Neuron (in vitro differentiated cells): ENCODE results near the gene G6PC1.
"Not testable (repeated sequence)": the region's sequence is repeated elsewhere in the genome, so short reads cannot be mapped to it uniquely, and the experiment has no call there.

Experiments
- H2AFZ ChIP-seq: one replicate; pipeline ENCODE4 v1.6.1; 2013; ENCODE audit warnings: low read depth, mild to moderate bottlenecking, inconsistent platforms, low read length, moderate library complexity
- H3K27me3 ChIP-seq: one replicate; pipeline ENCODE4 v1.6.1; 2013; ENCODE audit warnings: low read length; ENCODE audit not compliant: insufficient read depth
- H3K36me3 ChIP-seq: one replicate; pipeline ENCODE4 v1.6.1; 2013; ENCODE audit warnings: low read length; ENCODE audit not compliant: insufficient read depth
- H3K4me1 ChIP-seq: one replicate; pipeline ENCODE4 v1.6.1; 2013; ENCODE audit warnings: low read length; ENCODE audit not compliant: insufficient read depth
- H3K4me3 ChIP-seq: 2 replicates; pipeline ENCODE4 v1.5.1; 2013; ENCODE audit warnings: mild to moderate bottlenecking, low read length, moderate library complexity
- H3K9me3 ChIP-seq: one replicate; pipeline ENCODE4 v1.6.1; 2013; ENCODE audit warnings: low read length

Gene G6PC1

DNA sequence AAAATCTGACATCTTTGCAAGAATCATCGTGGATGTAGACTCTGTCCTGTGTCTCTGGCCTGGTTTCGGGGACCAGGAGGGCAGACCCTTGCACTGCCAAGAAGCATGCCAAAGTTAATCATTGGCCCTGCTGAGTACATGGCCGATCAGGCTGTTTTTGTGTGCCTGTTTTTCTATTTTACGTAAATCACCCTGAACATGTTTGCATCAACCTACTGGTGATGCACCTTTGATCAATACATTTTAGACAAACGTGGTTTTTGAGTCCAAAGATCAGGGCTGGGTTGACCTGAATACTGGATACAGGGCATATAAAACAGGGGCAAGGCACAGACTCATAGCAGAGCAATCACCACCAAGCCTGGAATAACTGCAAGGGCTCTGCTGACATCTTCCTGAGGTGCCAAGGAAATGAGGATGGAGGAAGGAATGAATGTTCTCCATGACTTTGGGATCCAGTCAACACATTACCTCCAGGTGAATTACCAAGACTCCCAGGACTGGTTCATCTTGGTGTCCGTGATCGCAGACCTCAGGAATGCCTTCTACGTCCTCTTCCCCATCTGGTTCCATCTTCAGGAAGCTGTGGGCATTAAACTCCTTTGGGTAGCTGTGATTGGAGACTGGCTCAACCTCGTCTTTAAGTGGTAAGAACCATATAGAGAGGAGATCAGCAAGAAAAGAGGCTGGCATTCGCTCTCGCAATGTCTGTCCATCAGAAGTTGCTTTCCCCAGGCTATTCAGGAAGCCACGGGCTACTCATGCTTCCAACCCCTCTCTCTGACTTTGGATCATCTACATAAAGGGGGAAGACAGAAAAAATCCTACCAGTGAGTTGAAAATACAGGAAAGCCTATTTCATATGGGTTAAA, at the start of gene G6PC1:
TSS of gene G6PC1 (plus strand) at position 340 of the 872 bp plus-strand sequence. CDS start at position 418, 78 bp downstream.
- no peaks in the 10 kb centered on the region for H3K9me3 ChIP-seq
- no peak within 1 kb of the TSS for H2AFZ ChIP-seq
- no peaks in the 10 kb centered on the region for H3K4me1 ChIP-seq
- peaks cover 2% of the 10 kb centered on the region for H3K27me3 ChIP-seq
- H3K36me3 ChIP-seq, result no peaks in the 10 kb centered on the region
- no peak within 1 kb of the TSS for H3K4me3 ChIP-seq

DNA sequence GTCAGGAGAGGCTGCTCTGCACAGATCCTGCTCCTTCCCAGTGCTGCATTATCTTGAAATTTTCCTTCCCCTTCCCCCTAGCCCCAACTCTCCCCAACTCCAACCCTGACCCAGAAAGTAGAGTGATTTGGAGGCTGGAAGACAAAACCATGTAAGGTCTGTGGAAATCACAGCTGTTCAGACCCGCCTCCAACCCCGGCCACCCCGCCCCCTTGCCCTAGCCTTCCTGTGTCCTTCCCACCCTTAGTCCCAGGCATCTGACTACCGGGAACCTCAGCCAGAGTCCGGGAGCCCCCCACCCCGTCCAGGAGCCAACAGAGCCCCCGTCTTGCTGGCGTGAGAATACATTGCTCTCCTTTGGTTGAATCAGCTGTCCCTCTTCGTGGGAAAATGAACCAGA, 49.6 kb upstream of the G6PC1 start, which contains the start of gene AOC3:
TSS of gene AOC3 (plus strand) at position 246 of the 400 bp plus-strand sequence. CDS start at position 391, 145 bp downstream.
- H2AFZ ChIP-seq, result no peak within 1 kb of the TSS
- no peaks in the 10 kb centered on the region for H3K36me3 ChIP-seq
- no peaks in the 10 kb centered on the region for H3K9me3 ChIP-seq
- peaks cover 5% of the 10 kb centered on the region for H3K4me1 ChIP-seq
- no peak within 1 kb of the TSS for H3K4me3 ChIP-seq
- H3K27me3 ChIP-seq, result no peaks in the 10 kb centered on the region

DNA sequence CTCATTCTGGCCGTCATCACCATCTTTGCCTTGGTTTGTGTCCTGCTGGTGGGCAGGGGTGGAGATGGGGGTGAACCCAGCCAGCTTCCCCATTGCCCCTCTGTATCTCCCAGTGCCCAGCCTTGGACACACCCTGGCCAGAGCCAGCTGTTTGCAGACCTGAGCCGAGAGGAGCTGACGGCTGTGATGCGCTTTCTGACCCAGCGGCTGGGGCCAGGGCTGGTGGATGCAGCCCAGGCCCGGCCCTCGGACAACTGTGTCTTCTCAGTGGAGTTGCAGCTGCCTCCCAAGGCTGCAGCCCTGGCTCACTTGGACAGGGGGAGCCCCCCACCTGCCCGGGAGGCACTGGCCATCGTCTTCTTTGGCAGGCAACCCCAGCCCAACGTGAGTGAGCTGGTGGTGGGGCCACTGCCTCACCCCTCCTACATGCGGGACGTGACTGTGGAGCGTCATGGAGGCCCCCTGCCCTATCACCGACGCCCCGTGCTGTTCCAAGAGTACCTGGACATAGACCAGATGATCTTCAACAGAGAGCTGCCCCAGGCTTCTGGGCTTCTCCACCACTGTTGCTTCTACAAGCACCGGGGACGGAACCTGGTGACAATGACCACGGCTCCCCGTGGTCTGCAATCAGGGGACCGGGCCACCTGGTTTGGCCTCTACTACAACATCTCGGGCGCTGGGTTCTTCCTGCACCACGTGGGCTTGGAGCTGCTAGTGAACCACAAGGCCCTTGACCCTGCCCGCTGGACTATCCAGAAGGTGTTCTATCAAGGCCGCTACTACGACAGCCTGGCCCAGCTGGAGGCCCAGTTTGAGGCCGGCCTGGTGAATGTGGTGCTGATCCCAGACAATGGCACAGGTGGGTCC, 49.0 kb upstream of the G6PC1 start:
- not testable (repeated sequence) for H3K9me3 ChIP-seq, H3K36me3 ChIP-seq, H2AFZ ChIP-seq, H3K4me3 ChIP-seq, H3K27me3 ChIP-seq, H3K4me1 ChIP-seq

- no peaks in the 10 kb centered on the region for H3K36me3 ChIP-seq
- H3K4me1 ChIP-seq, result peaks cover 5% of the 10 kb centered on the region
- H3K9me3 ChIP-seq, result no peaks in the 10 kb centered on the region
- no peak overlapping the region for H2AFZ ChIP-seq
- no peaks in the 10 kb centered on the region for H3K27me3 ChIP-seq
- H3K4me3 ChIP-seq, result no peak overlapping the region
Observed at GRCh38 chr17:42852351-42852750, 48.2 kb upstream of the G6PC1 start.

DNA sequence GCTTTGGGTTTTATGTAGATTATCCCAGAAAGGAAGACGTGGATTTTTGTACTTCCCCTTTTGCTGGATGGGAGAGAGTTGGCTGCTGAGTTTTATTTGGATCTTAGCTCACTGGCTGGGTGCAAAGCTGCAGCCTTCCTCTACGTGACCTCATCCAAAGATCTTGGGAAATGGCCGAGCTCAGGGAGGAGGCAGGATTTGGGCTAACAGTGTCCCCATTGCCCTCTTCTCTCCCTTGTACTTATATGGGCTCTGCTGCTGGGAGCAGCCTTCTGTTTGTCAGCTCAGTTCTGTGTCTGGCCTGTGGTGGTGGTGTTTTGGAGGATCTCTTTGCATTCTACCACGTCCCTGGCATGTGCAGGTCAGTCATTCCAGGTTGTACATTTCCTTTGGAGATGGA, 47.6 kb upstream of the G6PC1 start:
- Histone ChIP-seq H3K36me3 (no peaks in the 10 kb centered on the region), H3K4me3 (no peak overlapping the region), H3K9me3 (no peaks in the 10 kb centered on the region), H3K4me1 (peaks cover 5% of the 10 kb centered on the region), H3K27me3 (no peaks in the 10 kb centered on the region), H2AFZ (no peak overlapping the region)

DNA sequence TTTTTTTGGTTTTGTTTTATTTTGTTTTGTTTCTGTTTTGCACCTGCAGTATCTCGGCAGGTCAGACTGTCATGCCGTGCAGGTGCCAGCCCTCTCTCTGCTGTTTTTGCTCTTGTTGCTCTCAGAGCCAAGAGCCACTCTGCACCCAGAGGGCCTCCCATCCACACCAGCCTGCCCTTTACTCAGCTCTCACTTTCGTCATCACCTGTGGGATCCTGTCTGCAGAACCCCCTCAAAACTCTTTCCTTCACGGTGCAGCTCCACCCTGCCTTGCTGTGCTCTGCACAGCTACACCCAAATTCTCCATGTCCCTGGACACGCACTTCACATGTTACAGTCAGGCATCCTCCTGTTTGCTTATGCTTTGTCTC, 47.0 kb upstream of the G6PC1 start:
- H3K36me3 ChIP-seq, result no peaks in the 10 kb centered on the region
- no peaks in the 10 kb centered on the region for H3K9me3 ChIP-seq

GRCh38 chr17:42853968-42854790, 46.4 kb upstream of the G6PC1 start:
- Histone ChIP-seq H3K36me3 (no peaks in the 10 kb centered on the region), H3K9me3 (no peaks in the 10 kb centered on the region), H3K4me3 (no peak overlapping the region), H3K4me1 (peaks cover 5% of the 10 kb centered on the region), H3K27me3 (no peaks in the 10 kb centered on the region), H2AFZ (no peak overlapping the region)

More for the DNA sequence above, 47.0 kb upstream of the G6PC1 start:
- Histone ChIP-seq H3K27me3 (no peaks in the 10 kb centered on the region), H2AFZ (no peak overlapping the region), H3K4me1 (peaks cover 5% of the 10 kb centered on the region), H3K4me3 (no peak overlapping the region)

GRCh38 chr17:42855048-42855596, 45.5 kb upstream of the G6PC1 start:
- H3K4me1 ChIP-seq, result peaks cover 5% of the 10 kb centered on the region
- H3K4me3 ChIP-seq, result no peak overlapping the region
- H3K36me3 ChIP-seq, result no peaks in the 10 kb centered on the region

GRCh38 chr17:42856093-42856492, 44.5 kb upstream of the G6PC1 start:
- not testable (repeated sequence) for H3K4me1 ChIP-seq, H3K4me3 ChIP-seq, H3K36me3 ChIP-seq, H3K9me3 ChIP-seq, H2AFZ ChIP-seq, H3K27me3 ChIP-seq

More at GRCh38 chr17:42855048-42855596, 45.5 kb upstream of the G6PC1 start:
- H2AFZ ChIP-seq, result no peak overlapping the region
- no peaks in the 10 kb centered on the region for H3K27me3 ChIP-seq
- no peaks in the 10 kb centered on the region for H3K9me3 ChIP-seq

DNA sequence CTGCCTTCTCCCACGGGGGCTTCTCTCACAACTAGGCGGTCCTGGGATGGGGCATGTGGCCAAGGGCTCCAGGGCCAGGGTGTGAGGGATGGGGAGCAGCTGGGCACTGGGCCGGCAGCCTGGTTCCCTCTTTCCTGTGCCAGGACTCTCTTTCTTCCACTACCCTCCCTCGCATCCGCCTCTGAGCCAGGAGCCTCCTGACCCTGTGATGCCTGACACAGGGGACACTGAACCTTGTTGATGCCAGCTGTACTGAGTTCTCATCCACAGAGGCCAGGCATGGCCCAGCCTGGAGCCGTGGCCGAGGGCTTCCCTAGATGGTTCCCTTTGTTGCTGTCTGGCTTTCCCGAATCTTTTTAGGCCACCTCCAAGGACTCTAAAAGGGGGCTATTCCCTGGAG, 44.1 kb upstream of the G6PC1 start:
- H2AFZ ChIP-seq, H3K27me3 ChIP-seq, H3K4me1 ChIP-seq, H3K4me3 ChIP-seq, H3K9me3 ChIP-seq, H3K36me3 ChIP-seq: not testable (repeated sequence)

DNA sequence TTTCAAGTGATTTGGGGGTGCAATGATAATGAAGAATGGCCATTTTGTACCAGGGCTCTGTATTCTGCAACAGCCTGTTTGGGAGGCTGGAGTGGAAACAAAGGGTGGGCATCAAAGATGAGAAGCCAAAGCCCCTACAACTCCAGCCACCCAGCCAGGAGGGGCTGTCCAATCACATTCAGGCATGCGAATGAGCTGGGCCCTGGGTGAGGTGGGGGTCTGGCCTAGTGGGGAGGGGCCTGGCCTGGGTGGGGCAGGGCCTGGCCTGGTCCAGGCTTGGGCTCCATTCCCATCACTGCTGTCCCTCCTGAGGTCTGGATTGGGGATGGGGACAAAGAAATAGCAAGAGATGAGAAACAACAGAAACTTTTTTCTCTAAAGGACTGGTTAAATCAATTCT, 43.2 kb upstream of the G6PC1 start:
- no peaks in the 10 kb centered on the region for H3K36me3 ChIP-seq
- H3K4me3 ChIP-seq, result no peak overlapping the region
- no peaks in the 10 kb centered on the region for H3K27me3 ChIP-seq
- no peaks in the 10 kb centered on the region for H3K9me3 ChIP-seq
- no peak overlapping the region for H2AFZ ChIP-seq
- peaks cover 5% of the 10 kb centered on the region for H3K4me1 ChIP-seq

DNA sequence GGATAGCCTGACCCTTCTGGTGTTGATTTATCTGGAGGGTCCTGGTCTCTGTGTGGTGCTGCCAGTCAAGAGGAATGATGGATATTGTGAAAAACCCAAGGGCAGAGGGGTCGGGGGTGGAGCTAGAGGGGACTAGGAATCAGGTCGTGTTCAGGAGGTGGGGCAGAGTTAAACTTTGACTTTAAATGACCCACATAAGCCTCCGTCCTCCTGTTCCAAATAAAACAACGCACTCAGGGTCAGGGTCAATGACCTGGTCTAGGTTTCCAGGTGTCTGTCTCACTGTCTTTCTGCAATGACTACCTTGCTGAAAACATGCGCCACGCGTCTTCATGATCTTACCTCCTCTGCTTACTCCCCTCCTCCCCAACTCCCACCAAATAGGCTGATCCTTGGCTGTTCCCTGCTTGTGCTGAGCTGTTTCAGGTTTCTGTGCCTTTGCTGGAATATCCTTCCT, 34.9 kb upstream of the G6PC1 start:
- H3K36me3 ChIP-seq, result no peaks in the 10 kb centered on the region
- H3K9me3 ChIP-seq, result no peaks in the 10 kb centered on the region
- no peak overlapping the region for H3K4me3 ChIP-seq
- H3K27me3 ChIP-seq, result peaks cover 2% of the 10 kb centered on the region
- no peak overlapping the region for H2AFZ ChIP-seq
- no peaks in the 10 kb centered on the region for H3K4me1 ChIP-seq
